HepG2 (cell line): ENCODE results near the gene ATAD1. TPM values are rescaled to one million over a fixed set of nuclear protein-coding genes. Genes with fewer than 3 reads are reported as not detected.
A peak's percentile ranks its signal among the peaks of the same experiment; 100 is the strongest.

Experiments
- ADNP ChIP-seq: sonication (generic); formaldehyde crosslinking; IDR thresholded peaks from 2 replicates; pipeline ENCODE4 v1.4.0; 2020; ENCODE audit warnings: missing genetic modification reagents
- BATF2 ChIP-seq: sonication (generic); formaldehyde crosslinking; IDR thresholded peaks from 2 replicates; pipeline ENCODE4 v1.8.0; 2022; ENCODE audit warnings: mild to moderate bottlenecking, missing genetic modification reagents, moderate library complexity
- BRF2 ChIP-seq: sonication (generic); formaldehyde crosslinking; IDR thresholded peaks from 2 replicates; pipeline ENCODE4 v1.8.1; 2022; ENCODE audit warnings: mild to moderate bottlenecking, missing genetic modification reagents
- GPBP1L1 ChIP-seq: sonication (generic); formaldehyde crosslinking; IDR thresholded peaks from 2 replicates; pipeline ENCODE4 v1.5.0; 2020; ENCODE audit warnings: mild to moderate bottlenecking, missing genetic modification reagents
- HNF1B ChIP-seq: sonication (generic); formaldehyde crosslinking; IDR thresholded peaks from 2 replicates; pipeline ENCODE4 v1.5.1; 2020; ENCODE audit warnings: mild to moderate bottlenecking, moderate library complexity, missing genetic modification reagents
- IKZF4 ChIP-seq: sonication (generic); formaldehyde crosslinking; IDR thresholded peaks from 2 replicates; pipeline ENCODE4 v1.5.1; 2020; ENCODE audit warnings: borderline replicate concordance, mild to moderate bottlenecking, low read depth, missing genetic modification reagents; ENCODE audit errors: not compliant biosample characterization
- IKZF5 ChIP-seq: IDR thresholded peaks from 2 replicates; pipeline ENCODE4 v1.6.1; 2018; ENCODE audit warnings: missing genetic modification reagents, mild to moderate bottlenecking, missing compliant biosample characterization
- IRF1 ChIP-seq: sonication (generic); formaldehyde crosslinking; IDR thresholded peaks from 2 replicates; pipeline ENCODE4 v1.4.0; 2020; ENCODE audit warnings: low read depth, mild to moderate bottlenecking, missing genetic modification reagents
- NFE2 ChIP-seq: sonication (generic); formaldehyde crosslinking; IDR thresholded peaks from 2 replicates; pipeline ENCODE4 v1.4.0; 2020; ENCODE audit warnings: missing genetic modification reagents
- NFYC ChIP-seq: IDR thresholded peaks from 2 replicates; pipeline ENCODE4 v1.6.1; 2016; ENCODE audit warnings: missing genetic modification reagents, missing compliant biosample characterization
- TBP ChIP-seq: sonication (generic); formaldehyde crosslinking; IDR thresholded peaks from 2 replicates; pipeline ENCODE4 v1.5.0; 2020; ENCODE audit warnings: missing genetic modification reagents
- ZBTB2 ChIP-seq: sonication (generic); formaldehyde crosslinking; IDR thresholded peaks from 2 replicates; pipeline ENCODE4 v1.8.0; 2022; ENCODE audit warnings: low read depth, missing genetic modification reagents
- ZKSCAN1 ChIP-seq: fragments of 150-350 bp; IDR thresholded peaks from 2 replicates; pipeline ENCODE4 v1.6.1; 2014; ENCODE audit warnings: low read length
- ZNF510 ChIP-seq: sonication (generic); formaldehyde crosslinking; IDR thresholded peaks from 2 replicates; pipeline ENCODE4 v1.4.0; 2020; ENCODE audit warnings: low read depth, mild to moderate bottlenecking, missing genetic modification reagents
- ZNF780A ChIP-seq: sonication (generic); formaldehyde crosslinking; IDR thresholded peaks from 2 replicates; pipeline ENCODE4 v1.8.0; 2022; ENCODE audit warnings: mild to moderate bottlenecking, missing genetic modification reagents, moderate library complexity
- ZNF792 ChIP-seq: IDR thresholded peaks from 2 replicates; pipeline ENCODE4 v1.6.1; 2016
- polyA plus RNA-seq, 8 experiments: library from polyadenylated mRNA; depleted of rRNA in 3 of 8; stranded (reverse) in 7 of 8; unstranded in 1 of 8; fragments of >200 nt; fragmentation: Illumina TruSeq in 4 of 8; extraction: Trizol in 4 of 8; gene quantifications; 2 replicates each; pipeline versions ENCODE4 v1.2.1 to v1.2.3, GENCODE V29; 2011 to 2016; ENCODE audit warnings: low read depth in 4 of 8, missing spikeins in 1 of 8, mixed read lengths in 1 of 8; ENCODE audit not compliant: insufficient read depth in 1 of 8
- total RNA-seq, 5 experiments: library from RNA; depleted of rRNA; stranded (reverse); fragments of >200 nt; fragmentation: Illumina TruSeq; extraction: Trizol; gene quantifications; 2 replicates each; pipeline ENCODE4 v1.2.3, GENCODE V29; 2016; ENCODE audit warnings: low read depth in 1 of 5

Gene ATAD1
- total and polyA plus RNA-seq, 2 of the 13 experiments (the other 11 are each of a cell fraction or from before 2014, with no cell fraction given) = 14.9 to 28.2 TPM

GRCh38 chr10:87861953-87862678 lies 44.1 kb upstream of the ATAD1 start (continued):
- peak; percentile 99 for TF ChIP-seq ZBTB2
- peak; percentile 57; the same call in 1 of the 2 replicates for TF ChIP-seq IRF1
- peak; percentile 71 for TF ChIP-seq HNF1B
- TF ChIP-seq BRF2 (CRISPR knock-in tag) = no peak; the same call in none of the 2 replicates
- TF ChIP-seq ZNF780A = no peak
- TF ChIP-seq BATF2 = no peak
- TF ChIP-seq ADNP (CRISPR knock-in tag) = no peak
- 0 out of 2 replicates have a peak, but pooled peaks have one; percentile 54 for TF ChIP-seq TBP
- TF ChIP-seq GPBP1L1 (CRISPR knock-in tag) = no peak
- TF ChIP-seq NFYC (CRISPR knock-in tag) = peak; percentile 52; the same call in 1 of the 2 replicates
- 0 out of 2 replicates have a peak, but pooled peaks have one; percentile 76 for TF ChIP-seq ZNF510
- 0 out of 2 replicates have a peak, but pooled peaks have one; percentile 48 for TF ChIP-seq ZKSCAN1
- peak; percentile 65 for TF ChIP-seq IKZF4
- TF ChIP-seq ZNF792 (CRISPR knock-in tag) = peak; percentile 93; the same call in 1 of the 2 replicates
- TF ChIP-seq NFE2 (CRISPR knock-in tag) = no peak
- TF ChIP-seq IKZF5 (CRISPR knock-in tag) = peak; percentile 96
